Chondrocyte (in vitro differentiated cells): Measurements from ENCODE around the gene DUSP10. TPM values are rescaled to one million over a fixed set of nuclear protein-coding genes. Genes with fewer than 3 reads are reported as not detected.

Experiments used
- DNase-seq: peaks from one replicate; pipeline ENCODE4 v3.0.0; 2021; ENCODE audit warnings: mixed read lengths, low spot score
- H3K27ac Mint-ChIP-seq: one replicate; pipeline ENCODE4 v1.8.0; 2021; ENCODE audit warnings: mild to moderate bottlenecking, moderate library complexity, mixed read lengths; ENCODE audit not compliant: unreplicated experiment
- H3K27me3 Mint-ChIP-seq: 2 replicates; pipeline ENCODE4 v1.8.0; 2021; ENCODE audit warnings: low read depth, mixed read lengths
- H3K36me3 Mint-ChIP-seq: 2 replicates; pipeline ENCODE4 v1.8.0; 2021; ENCODE audit warnings: low read depth, mixed read lengths
- H3K4me1 Mint-ChIP-seq: 2 replicates; pipeline ENCODE4 v1.8.0; 2021; ENCODE audit warnings: low read depth, mild to moderate bottlenecking, mixed read lengths
- H3K4me3 Mint-ChIP-seq: one replicate; pipeline ENCODE4 v1.8.0; 2021; ENCODE audit warnings: mild to moderate bottlenecking, moderate library complexity, mixed read lengths; ENCODE audit not compliant: unreplicated experiment
- H3K9me3 Mint-ChIP-seq: 2 replicates; pipeline ENCODE4 v1.8.0; 2021; ENCODE audit warnings: low read depth, mixed read lengths
- CTCF ChIP-seq: fragments of 200-600 bp; sonication (generic); IDR thresholded peaks from 2 replicates; pipeline ENCODE4 v1.5.0; 2021; ENCODE audit warnings: antibody characterized with exemption, mild to moderate bottlenecking, moderate library complexity
- long read RNA-seq: library from polyadenylated mRNA; stranded (forward); transcript quantifications from one replicate; pipeline ENCODE4 v2.0.0, GENCODE V29; 2021
- total RNA-seq: library from RNA; stranded (reverse); gene quantifications from 3 replicates; pipeline ENCODE4 v1.2.1, GENCODE V29; 2021

DUSP10 gene
- 1.4 to 4.1 TPM (median 3.6 TPM) in 3 replicates for total RNA-seq
- long read RNA-seq, transcript DUSP10-201 (4 exons, 2,676 nt), result major isoform, 9 of 13 reads
- long read RNA-seq, partial matches to known transcripts, result 0 of 13 reads
- long read RNA-seq, other reads (novel, unspliced or antisense), result 3 of 13 reads

GRCh38 chr1:221741703-221742554 is at the start of gene DUSP10:
Gene DUSP10 (minus strand): TSS chr1:221742089. CDS start chr1:221739744, 2,345 bp downstream.
- TF ChIP-seq CTCF, result no peak
- Mint-ChIP-seq H3K9me3 (no peaks in the 10 kb centered on the region), H3K4me3 (no peak within 1 kb of the TSS), H3K27me3 (no peaks in the 10 kb centered on the region), H3K27ac (peak within 1 kb of the TSS; percentile 91), H3K36me3 (peaks cover 8% of the 10 kb centered on the region), H3K4me1 (peaks cover 6% of the 10 kb centered on the region)
- DNase-seq, result peak; percentile 98

- no peak for DNase-seq
- Mint-ChIP-seq H3K27ac (no peak overlapping the region), H3K9me3 (no peaks in the 10 kb centered on the region), H3K4me1 (no peaks in the 10 kb centered on the region), H3K36me3 (no peaks in the 10 kb centered on the region), H3K4me3 (no peak overlapping the region), H3K27me3 (peaks cover 8% of the 10 kb centered on the region)
- TF ChIP-seq CTCF, result no peak
These were observed 46.6 kb upstream of the DUSP10 start for GRCh38 chr1:221788466-221788865.

GRCh38 chr1:221786647-221787046 is 44.8 kb upstream of the DUSP10 start:
- Mint-ChIP-seq H3K27ac (no peak overlapping the region), H3K4me1 (no peaks in the 10 kb centered on the region)
- TF ChIP-seq CTCF, result no peak

GRCh38 chr1:221783936-221784335 is 42.0 kb upstream of the DUSP10 start:
- Mint-ChIP-seq H3K27me3 (peaks cover 7% of the 10 kb centered on the region), H3K36me3 (no peaks in the 10 kb centered on the region), H3K27ac (no peak overlapping the region), H3K4me1 (no peaks in the 10 kb centered on the region), H3K4me3 (no peak overlapping the region), H3K9me3 (no peaks in the 10 kb centered on the region)
- no peak for TF ChIP-seq CTCF
- DNase-seq, result no peak

More at GRCh38 chr1:221786647-221787046, 44.8 kb upstream of the DUSP10 start:
- Mint-ChIP-seq H3K4me3 (no peak overlapping the region), H3K36me3 (no peaks in the 10 kb centered on the region), H3K9me3 (no peaks in the 10 kb centered on the region), H3K27me3 (peaks cover 8% of the 10 kb centered on the region)
- DNase-seq, result no peak

GRCh38 chr1:221783437-221783836 is 41.5 kb upstream of the DUSP10 start:
- DNase-seq, result no peak
- Mint-ChIP-seq H3K9me3 (no peaks in the 10 kb centered on the region), H3K4me1 (no peaks in the 10 kb centered on the region), H3K27ac (no peak overlapping the region), H3K4me3 (no peak overlapping the region), H3K27me3 (peaks cover 6% of the 10 kb centered on the region), H3K36me3 (no peaks in the 10 kb centered on the region)
- no peak for TF ChIP-seq CTCF
